Natural killer cell treated with Interleukin-12 subunit alpha and Interleukin-12 subunit beta and Interleukin-15 and Interleukin-18, amount 100 ng/mL, for 72 hours (primary cell): Measurements from ENCODE around the gene GRIN2A. TPM values are rescaled to one million over a fixed set of nuclear protein-coding genes. Genes with fewer than 3 reads are reported as not detected.

Experiments used
- ATAC-seq, 2 donors: fragments of 150-1000 bp; cut with Tn5 transposase in 1 of 2; sonication (Bioruptor Pico), chemical (Tn5 transposase) in 1 of 2; 2 replicates each; pipeline ENCODE4 v1.10.0; 2021
- DNase-seq: peaks from one replicate; pipeline ENCODE4 v3.0.0; 2022; ENCODE audit warnings: low spot score
- H3K27ac Mint-ChIP-seq, 2 donors: 1 replicate in 1 of 2; 2 replicates in 1 of 2; pipeline ENCODE4 v1.8.0; 2022; ENCODE audit warnings: mixed read lengths in 2 of 2, mild to moderate bottlenecking in 1 of 2, moderate library complexity in 1 of 2
- H3K27me3 Mint-ChIP-seq, 2 donors: 1 replicate in 1 of 2; 2 replicates in 1 of 2; pipeline ENCODE4 v1.8.0; 2022; ENCODE audit warnings: mixed read lengths in 2 of 2
- H3K36me3 Mint-ChIP-seq: one replicate; pipeline ENCODE4 v1.8.0; 2022; ENCODE audit warnings: mixed read lengths
- H3K4me1 Mint-ChIP-seq, 2 donors: 1 replicate in 1 of 2; 2 replicates in 1 of 2; pipeline ENCODE4 v1.8.0; 2022; ENCODE audit warnings: low read depth in 2 of 2, mixed read lengths in 2 of 2, mild to moderate bottlenecking in 1 of 2
- H3K4me3 Mint-ChIP-seq: one replicate; pipeline ENCODE4 v1.8.0; 2022; ENCODE audit warnings: mixed read lengths
- H3K9me3 Mint-ChIP-seq: 2 replicates; pipeline ENCODE4 v1.8.0; 2022; ENCODE audit warnings: mixed read lengths
- total RNA-seq, 2 donors: library from RNA; stranded (reverse); gene quantifications; one replicate each; pipeline ENCODE4 v1.2.3, GENCODE V29; 2022

GRIN2A gene
- total RNA-seq, 2 donors from 2014 or later: not detected

GRCh38 chr16:9787717-9788116 lies 394.5 kb downstream of the GRIN2A start:
- Mint-ChIP-seq H3K36me3 (no peaks in the 10 kb centered on the region), H3K4me1 (no peaks in the 10 kb centered on the region), H3K9me3 (peaks cover 4% of the 10 kb centered on the region), H3K4me3 (no peak overlapping the region), H3K27ac (no peak overlapping the region), H3K27me3 (no peaks in the 10 kb centered on the region)
- DNase-seq (no peak), ATAC-seq (no peak)

DNA sequence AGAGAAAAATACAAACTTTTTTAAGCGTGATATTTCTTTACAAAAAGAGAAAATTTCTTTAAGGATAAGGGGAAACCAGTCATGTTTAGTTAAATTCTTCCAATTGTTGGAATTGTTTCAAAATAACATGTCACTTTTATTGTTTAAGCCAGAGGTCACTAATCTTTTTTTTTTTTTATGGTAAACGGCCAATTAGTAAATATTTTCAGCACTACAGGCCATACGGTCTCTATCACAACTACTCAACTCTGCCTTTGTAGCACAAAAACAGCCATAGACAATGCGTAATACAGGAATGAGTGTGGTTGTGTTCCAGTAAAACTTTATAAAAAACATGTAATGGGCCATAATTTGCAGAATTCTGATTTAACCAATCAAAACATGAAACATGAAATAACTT lies 401.4 kb downstream of the GRIN2A start:
- no peak overlapping the region for H3K4me3 Mint-ChIP-seq
- no peak for DNase-seq
- H3K36me3 Mint-ChIP-seq: no peaks in the 10 kb centered on the region
- H3K9me3 Mint-ChIP-seq: peaks cover 8% of the 10 kb centered on the region
- ATAC-seq: no peak
- H3K4me1 Mint-ChIP-seq: no peaks in the 10 kb centered on the region
- H3K27me3 Mint-ChIP-seq: no peaks in the 10 kb centered on the region
- H3K27ac Mint-ChIP-seq: no peak overlapping the region

GRCh38 chr16:9778849-9779248 lies 403.4 kb downstream of the GRIN2A start:
- H3K9me3 Mint-ChIP-seq: peaks cover 8% of the 10 kb centered on the region
- no peaks in the 10 kb centered on the region for H3K27me3 Mint-ChIP-seq
- DNase-seq (no peak), ATAC-seq (no peak)
- no peak overlapping the region for H3K4me3 Mint-ChIP-seq
- no peaks in the 10 kb centered on the region for H3K36me3 Mint-ChIP-seq
- H3K4me1 Mint-ChIP-seq: no peaks in the 10 kb centered on the region
- no peak overlapping the region for H3K27ac Mint-ChIP-seq

DNA sequence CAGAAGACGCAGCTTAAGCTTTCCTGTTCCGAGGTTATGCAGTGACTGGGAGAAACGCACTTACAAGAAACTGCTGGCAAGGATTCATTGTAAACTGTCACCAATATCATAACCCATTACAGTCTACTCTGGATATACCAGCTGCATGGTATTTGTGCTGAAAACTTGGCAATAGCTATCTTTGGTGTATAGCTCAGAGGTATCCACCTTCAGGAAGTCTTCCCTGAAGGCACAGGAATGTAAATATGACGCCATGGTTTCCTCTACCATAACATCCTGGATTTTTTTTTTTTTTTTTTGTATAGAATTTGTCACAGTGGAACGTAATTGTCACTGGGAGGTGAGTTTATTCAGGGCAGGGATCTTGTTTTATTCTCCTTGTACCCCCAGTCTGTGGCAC lies 406.2 kb downstream of the GRIN2A start:
- DNase-seq: no peak
- Mint-ChIP-seq H3K27me3 (no peaks in the 10 kb centered on the region), H3K27ac (no peak overlapping the region), H3K9me3 (peaks cover 3% of the 10 kb centered on the region), H3K4me3 (no peak overlapping the region), H3K4me1 (no peaks in the 10 kb centered on the region), H3K36me3 (no peaks in the 10 kb centered on the region)
- ATAC-seq: no peak

- DNase-seq (no peak), ATAC-seq (no peak)
- no peaks in the 10 kb centered on the region for H3K36me3 Mint-ChIP-seq
- no peak overlapping the region for H3K4me3 Mint-ChIP-seq
- no peak overlapping the region for H3K27ac Mint-ChIP-seq
- H3K9me3 Mint-ChIP-seq: no peaks in the 10 kb centered on the region
- no peaks in the 10 kb centered on the region for H3K4me1 Mint-ChIP-seq
- H3K27me3 Mint-ChIP-seq: no peaks in the 10 kb centered on the region
Measured at GRCh38 chr16:9773289-9773688, 408.9 kb downstream of the GRIN2A start.

DNA sequence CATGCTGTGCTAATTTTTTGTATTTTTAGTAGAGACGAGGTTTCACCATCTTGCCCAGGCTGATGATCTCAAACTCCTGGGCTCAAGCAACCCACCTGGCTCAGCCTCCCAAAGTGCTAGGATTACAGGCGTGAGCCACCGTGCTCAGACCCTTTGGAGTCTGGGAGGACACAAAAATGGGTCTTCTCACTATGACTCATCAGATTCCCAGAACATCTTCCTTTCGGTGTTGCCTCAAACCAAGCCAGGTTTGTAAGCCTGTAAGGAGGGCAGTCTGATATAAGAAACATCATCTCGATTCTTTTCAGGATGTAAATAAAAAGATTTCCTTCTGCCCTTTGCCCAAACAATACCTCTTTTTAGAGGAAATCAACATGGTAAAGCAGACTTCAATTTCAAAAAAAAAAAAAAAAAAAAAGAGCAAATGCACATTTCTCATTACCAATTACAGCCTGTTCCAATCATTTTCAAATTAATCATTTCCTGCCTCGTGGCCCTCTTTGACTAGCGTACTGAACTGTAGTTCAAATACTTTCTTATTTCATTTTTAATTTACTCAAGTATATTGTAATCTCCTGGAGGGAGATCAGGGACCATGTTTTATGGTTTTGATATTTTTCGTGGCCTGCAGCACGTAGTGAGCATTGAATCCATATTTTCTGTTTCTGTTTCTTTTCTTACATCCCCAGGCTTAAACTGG lies 409.6 kb downstream of the GRIN2A start:
- DNase-seq (no peak), ATAC-seq (no peak)
- Mint-ChIP-seq H3K4me3 (no peak overlapping the region), H3K27me3 (no peaks in the 10 kb centered on the region), H3K36me3 (no peaks in the 10 kb centered on the region), H3K27ac (no peak overlapping the region), H3K9me3 (no peaks in the 10 kb centered on the region), H3K4me1 (no peaks in the 10 kb centered on the region)

GRCh38 chr16:9766891-9767290 lies 415.3 kb downstream of the GRIN2A start:
- DNase-seq (no peak), ATAC-seq (no peak)
- Mint-ChIP-seq H3K36me3 (no peaks in the 10 kb centered on the region), H3K4me3 (no peak overlapping the region), H3K4me1 (no peaks in the 10 kb centered on the region), H3K9me3 (no peaks in the 10 kb centered on the region), H3K27ac (no peak overlapping the region), H3K27me3 (no peaks in the 10 kb centered on the region)

DNA sequence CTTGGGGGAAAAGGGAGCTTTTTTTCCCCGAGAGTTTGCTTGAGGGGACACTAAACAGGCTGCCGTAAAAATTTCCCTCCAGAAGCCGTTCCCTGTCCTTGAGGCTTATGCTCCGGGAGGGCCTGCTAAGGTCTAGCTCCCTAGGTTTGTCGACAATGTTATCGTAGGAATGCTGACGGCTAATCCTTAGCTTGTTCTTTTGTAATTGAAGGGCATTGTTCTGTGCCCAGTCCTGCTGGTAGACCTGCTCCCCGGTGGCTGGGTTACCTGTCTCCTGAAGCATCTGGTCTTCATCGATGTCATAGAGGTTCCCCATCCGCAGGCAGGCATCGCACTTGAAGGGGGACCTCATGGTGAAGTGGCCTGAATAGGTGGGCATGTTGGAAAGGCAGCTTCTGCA lies 418.7 kb downstream of the GRIN2A start:
- DNase-seq: no peak
- H3K4me3 Mint-ChIP-seq: no peak overlapping the region
- H3K4me1 Mint-ChIP-seq: no peaks in the 10 kb centered on the region
- H3K36me3 Mint-ChIP-seq: no peaks in the 10 kb centered on the region
- no peak overlapping the region for H3K27ac Mint-ChIP-seq
- H3K27me3 Mint-ChIP-seq: no peaks in the 10 kb centered on the region
- no peak for ATAC-seq
- no peaks in the 10 kb centered on the region for H3K9me3 Mint-ChIP-seq

DNA sequence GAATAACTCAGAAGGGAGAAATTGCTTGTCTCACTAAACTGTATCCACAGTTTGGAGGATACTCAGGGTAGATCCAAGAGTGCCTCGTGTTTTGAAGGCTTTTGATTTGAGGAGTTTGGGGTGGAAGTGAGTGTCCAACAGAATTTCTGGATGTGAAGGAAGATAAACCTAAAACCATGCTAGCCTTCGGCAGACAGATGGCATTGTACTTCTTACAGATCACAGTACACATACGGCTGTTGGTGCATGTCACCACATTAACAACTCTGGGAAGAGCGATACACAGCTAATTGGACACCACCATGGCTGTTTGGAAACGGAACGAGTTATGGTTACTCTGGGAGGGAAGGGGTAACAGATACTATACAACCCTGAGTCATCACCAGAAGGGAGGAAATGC lies 420.4 kb downstream of the GRIN2A start:
- no peak for DNase-seq
- Mint-ChIP-seq H3K27ac (no peak overlapping the region), H3K27me3 (peaks cover 0 to 3% of the 10 kb centered on the region in 2 donors), H3K4me1 (no peaks in the 10 kb centered on the region), H3K4me3 (no peak overlapping the region), H3K36me3 (no peaks in the 10 kb centered on the region), H3K9me3 (no peaks in the 10 kb centered on the region)
- ATAC-seq: no peak

- Mint-ChIP-seq H3K4me1 (no peaks in the 10 kb centered on the region), H3K36me3 (no peaks in the 10 kb centered on the region), H3K4me3 (no peak overlapping the region), H3K27me3 (peaks cover 0 to 3% of the 10 kb centered on the region in 2 donors), H3K27ac (no peak overlapping the region), H3K9me3 (no peaks in the 10 kb centered on the region)
- no peak for DNase-seq
- ATAC-seq: no peak
Measured at GRCh38 chr16:9757687-9758086, 424.5 kb downstream of the GRIN2A start.

DNA sequence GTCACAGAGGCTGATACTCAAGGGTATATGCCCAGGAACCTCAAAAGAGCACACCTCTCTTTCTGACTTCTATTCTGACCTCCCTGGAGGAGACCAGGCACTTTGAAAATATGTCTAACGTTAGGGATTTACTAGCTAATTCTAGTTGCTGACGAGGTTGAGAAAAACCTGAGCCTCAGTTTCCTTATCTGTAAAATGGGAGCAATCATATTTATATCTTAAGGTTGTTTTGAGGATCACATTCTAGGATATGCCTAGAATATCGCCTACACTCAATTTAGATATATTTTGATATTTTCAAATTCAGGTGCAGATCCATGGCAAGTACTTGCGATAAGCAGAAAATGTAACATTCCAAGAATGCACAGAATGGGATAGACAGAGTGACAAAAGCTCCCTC lies 425.8 kb downstream of the GRIN2A start:
- Mint-ChIP-seq H3K4me1 (no peaks in the 10 kb centered on the region), H3K9me3 (no peaks in the 10 kb centered on the region), H3K36me3 (no peaks in the 10 kb centered on the region), H3K27me3 (peaks cover 0 to 3% of the 10 kb centered on the region in 2 donors), H3K4me3 (no peak overlapping the region), H3K27ac (no peak overlapping the region)
- DNase-seq (no peak), ATAC-seq (no peak)

- no peaks in the 10 kb centered on the region for H3K9me3 Mint-ChIP-seq
- no peaks in the 10 kb centered on the region for H3K36me3 Mint-ChIP-seq
- ATAC-seq (no peak), DNase-seq (no peak)
- H3K27me3 Mint-ChIP-seq: peaks cover 0 to 3% of the 10 kb centered on the region in 2 donors
- no peak overlapping the region for H3K27ac Mint-ChIP-seq
- H3K4me1 Mint-ChIP-seq: no peaks in the 10 kb centered on the region
- H3K4me3 Mint-ChIP-seq: no peak overlapping the region
Measured at GRCh38 chr16:9755081-9755480, 427.1 kb downstream of the GRIN2A start.

GRCh38 chr16:9741776-9742175 lies 440.5 kb downstream of the GRIN2A start:
- Mint-ChIP-seq H3K27me3 (no peaks in the 10 kb centered on the region), H3K27ac (no peak overlapping the region), H3K9me3 (peaks cover 7% of the 10 kb centered on the region), H3K36me3 (no peaks in the 10 kb centered on the region), H3K4me1 (no peaks in the 10 kb centered on the region), H3K4me3 (no peak overlapping the region)
- ATAC-seq (no peak), DNase-seq (no peak)

GRCh38 chr16:9739301-9739700 lies 442.9 kb downstream of the GRIN2A start:
- Mint-ChIP-seq H3K4me3 (no peak overlapping the region), H3K27ac (no peak overlapping the region), H3K27me3 (no peaks in the 10 kb centered on the region), H3K4me1 (no peaks in the 10 kb centered on the region), H3K9me3 (peaks cover 7% of the 10 kb centered on the region), H3K36me3 (no peaks in the 10 kb centered on the region)
- DNase-seq (no peak), ATAC-seq (no peak)

DNA sequence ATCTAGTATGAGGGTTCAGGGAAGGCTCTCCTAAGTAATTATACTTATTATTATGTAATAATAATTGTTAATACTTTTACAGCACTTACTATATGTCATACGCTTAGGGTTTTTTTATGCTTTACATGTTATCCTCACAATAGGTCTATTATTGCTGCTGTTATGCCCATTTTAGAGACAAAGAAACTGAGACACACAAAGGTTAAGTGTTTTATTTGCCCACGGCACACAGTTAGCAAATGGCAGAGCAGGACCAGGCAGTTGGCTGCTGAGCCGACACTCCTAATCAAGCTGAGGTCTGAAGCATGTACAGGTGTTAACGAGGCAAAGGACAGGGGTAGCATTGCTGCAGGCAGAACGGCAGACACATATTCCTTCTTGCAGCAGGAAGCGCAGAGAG lies 443.5 kb downstream of the GRIN2A start:
- no peak overlapping the region for H3K4me3 Mint-ChIP-seq

More for the DNA sequence above, 443.5 kb downstream of the GRIN2A start:
- ATAC-seq (no peak), DNase-seq (no peak)
- Mint-ChIP-seq H3K27ac (no peak overlapping the region), H3K27me3 (no peaks in the 10 kb centered on the region), H3K9me3 (peaks cover 7% of the 10 kb centered on the region), H3K36me3 (no peaks in the 10 kb centered on the region), H3K4me1 (no peaks in the 10 kb centered on the region)
